GM12875 (cell line): ENCODE data around the gene TM9SF4.

Experiments used
- H3K4me3 ChIP-seq: one replicate; pipeline ENCODE4 v1.5.1; 2011; ENCODE audit warnings: low read depth, low read length, control low read depth
- TF ChIP-seq, protein P1 (sequence below): IDR thresholded peaks from 2 replicates; pipeline ENCODE4 v1.5.1; 2011; ENCODE audit warnings: low read depth, mild to moderate bottlenecking, control low read depth, inconsistent platforms, low read length, moderate library complexity, borderline replicate concordance; ENCODE audit not compliant: insufficient read depth

TM9SF4 gene

DNA sequence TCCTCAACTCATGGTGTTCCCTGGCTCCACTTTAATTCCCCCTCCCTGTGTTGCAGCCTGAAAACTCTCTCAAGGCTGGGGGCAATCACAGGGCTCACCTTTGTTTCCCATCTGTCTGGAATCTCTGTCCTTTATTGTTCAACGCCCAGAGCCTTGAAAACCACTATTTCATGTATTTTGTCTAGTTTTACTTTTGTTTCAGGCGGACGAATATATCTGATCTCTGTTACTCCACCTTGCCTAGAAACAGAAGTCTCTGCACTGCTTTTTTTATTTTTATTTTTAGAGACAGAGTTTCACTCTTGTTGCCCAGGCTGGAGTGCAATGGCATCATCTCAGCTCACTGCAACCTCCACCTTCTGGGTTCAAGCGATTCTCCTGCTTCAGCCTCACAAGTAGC, 70.4 kb downstream of the TM9SF4 start:
- H3K4me3 ChIP-seq, result no peak overlapping the region
- TF ChIP-seq, protein P1, sequence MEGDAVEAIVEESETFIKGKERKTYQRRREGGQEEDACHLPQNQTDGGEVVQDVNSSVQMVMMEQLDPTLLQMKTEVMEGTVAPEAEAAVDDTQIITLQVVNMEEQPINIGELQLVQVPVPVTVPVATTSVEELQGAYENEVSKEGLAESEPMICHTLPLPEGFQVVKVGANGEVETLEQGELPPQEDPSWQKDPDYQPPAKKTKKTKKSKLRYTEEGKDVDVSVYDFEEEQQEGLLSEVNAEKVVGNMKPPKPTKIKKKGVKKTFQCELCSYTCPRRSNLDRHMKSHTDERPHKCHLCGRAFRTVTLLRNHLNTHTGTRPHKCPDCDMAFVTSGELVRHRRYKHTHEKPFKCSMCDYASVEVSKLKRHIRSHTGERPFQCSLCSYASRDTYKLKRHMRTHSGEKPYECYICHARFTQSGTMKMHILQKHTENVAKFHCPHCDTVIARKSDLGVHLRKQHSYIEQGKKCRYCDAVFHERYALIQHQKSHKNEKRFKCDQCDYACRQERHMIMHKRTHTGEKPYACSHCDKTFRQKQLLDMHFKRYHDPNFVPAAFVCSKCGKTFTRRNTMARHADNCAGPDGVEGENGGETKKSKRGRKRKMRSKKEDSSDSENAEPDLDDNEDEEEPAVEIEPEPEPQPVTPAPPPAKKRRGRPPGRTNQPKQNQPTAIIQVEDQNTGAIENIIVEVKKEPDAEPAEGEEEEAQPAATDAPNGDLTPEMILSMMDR, result no peak

DNA sequence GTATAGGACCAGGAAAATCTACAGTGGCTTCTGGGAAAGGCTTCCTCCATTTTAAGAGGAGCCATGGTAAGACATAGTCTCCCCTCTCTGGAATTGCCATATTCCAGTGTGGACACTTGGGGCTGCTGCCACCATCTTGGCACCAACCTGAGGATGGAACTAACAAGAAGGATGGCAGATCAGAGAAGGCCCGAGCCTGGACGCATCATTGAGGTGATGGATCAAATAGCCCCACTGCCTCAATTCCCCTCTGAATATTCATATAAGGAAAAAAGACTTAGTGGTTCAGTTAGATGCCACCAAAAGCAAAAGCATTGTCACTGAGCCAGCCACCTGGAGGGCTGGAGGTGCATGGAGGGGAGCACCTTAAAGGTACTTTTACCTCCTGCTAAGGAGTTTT, 72.1 kb downstream of the TM9SF4 start:
- no peak overlapping the region for H3K4me3 ChIP-seq
- TF ChIP-seq, protein P1, result no peak

DNA sequence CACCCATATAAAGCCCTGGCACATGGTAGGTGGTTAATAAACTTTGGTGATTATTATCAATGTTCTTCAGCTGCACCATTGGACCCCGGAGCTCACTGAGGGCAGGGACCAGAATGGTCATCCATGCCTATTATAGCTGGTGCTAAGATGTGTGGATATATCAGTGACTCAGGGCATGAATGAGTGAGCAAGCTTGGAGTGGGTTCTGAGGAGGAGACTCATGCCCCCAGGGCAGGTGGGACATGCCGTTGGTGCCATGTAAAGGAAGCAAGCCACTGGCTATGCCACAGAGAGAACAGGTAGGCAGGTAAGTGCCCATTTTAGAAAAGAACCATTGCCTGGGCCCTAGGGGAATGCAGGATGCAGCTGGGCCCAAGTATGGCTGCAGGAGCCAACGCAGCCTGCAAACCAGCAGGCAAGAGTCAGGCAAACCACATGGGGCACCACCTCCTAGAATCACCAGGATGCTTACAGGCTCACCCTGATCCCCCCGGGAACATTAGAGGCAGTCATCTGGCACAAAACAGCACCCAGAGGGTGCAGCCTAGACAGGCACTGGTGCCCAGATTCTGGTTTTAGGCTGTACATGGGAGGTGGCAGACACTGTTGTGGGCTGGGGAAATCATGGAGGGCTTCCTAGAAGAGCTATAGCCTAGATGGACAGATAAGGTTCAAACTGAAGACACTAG, 74.6 kb downstream of the TM9SF4 start:
- TF ChIP-seq, protein P1, result no peak
- H3K4me3 ChIP-seq, result no peak overlapping the region

DNA sequence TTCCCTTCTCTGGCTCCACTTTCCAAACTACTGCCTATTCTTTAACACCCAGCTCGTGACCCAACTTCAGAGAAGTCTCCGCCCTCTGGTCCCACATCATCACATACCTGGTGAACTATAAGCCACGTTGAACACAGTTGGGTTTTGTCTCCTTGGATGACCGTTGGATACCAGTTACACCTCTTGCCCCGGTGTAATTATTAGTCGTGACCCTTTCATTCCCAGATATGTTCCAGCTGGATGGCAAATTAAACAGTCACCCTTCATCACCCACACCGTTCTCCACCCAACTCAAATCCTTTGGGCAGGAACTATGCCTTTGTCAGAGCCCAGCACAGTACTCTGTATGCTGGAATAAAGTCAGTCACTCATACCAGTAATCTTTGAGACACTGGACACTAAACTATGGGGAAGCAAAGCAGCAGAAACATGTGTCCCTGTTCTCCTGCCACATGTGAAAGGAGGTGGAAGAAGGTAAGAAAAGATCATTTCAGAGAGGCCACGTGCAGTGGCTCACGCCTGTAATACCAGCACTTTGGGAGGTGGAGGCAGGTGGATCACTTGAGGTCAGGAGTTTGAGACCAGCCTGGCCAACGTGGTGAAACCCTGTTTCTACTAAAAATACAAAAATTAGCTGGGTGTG, 75.6 kb downstream of the TM9SF4 start:
- TF ChIP-seq, protein P1, result no peak
- no peak overlapping the region for H3K4me3 ChIP-seq

DNA sequence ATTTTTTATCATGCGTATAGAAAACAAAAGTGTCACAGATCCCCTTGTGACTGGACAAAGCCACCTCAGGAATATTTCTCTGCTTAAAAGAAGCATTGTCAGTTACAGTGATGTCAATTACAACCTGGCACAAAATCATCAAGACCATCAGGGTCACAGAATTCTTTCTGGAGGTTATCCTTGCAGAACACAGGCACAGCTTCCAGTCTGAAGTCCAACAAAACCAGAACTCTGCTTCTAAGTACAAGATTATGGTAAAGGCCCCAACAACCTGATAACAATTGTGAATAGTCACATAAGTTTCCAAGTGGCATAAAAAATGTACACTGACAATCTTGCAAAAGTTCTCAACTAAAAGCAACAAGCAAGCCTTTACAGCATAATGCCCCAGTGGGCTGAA, 77.0 kb downstream of the TM9SF4 start:
- TF ChIP-seq, protein P1, result no peak

DNA sequence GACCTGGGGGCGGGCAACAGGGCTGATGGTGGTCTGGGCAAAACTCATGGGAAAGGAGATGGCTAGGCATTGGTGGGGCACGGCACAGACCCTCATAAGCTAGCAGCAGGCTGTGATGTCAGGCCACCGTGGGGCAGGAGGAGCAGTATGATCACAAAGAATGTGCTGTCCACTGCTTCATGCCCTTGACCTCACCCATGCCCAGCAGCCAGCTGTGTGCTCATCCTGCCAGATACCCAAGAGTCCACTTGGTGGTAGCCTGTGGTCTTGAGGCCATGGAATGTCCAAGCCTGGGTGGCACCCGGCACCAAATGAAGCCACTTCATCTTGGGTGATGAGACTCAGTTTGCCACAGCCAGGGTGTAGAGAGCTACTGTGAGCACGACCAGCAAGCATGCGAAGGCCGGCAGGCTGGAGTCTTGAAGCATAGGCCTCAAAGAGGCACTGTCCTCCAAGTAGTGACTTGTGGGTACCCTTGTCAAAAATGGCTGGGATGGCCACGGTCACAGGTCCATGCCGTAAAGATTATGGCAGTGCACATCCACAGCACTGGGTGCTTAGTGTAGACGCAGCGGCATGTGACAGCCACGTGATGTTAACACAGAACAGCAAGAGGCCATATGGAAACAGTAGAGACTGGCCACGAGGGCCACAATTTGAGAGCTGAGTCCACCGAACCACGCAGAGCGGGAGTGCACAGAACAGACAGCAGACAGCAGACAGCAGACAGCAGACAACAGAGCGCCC, 79.0 kb downstream of the TM9SF4 start:
- H3K4me3 ChIP-seq, result no peak overlapping the region
- TF ChIP-seq, protein P1, result no peak

More for the DNA sequence above, 77.0 kb downstream of the TM9SF4 start:
- H3K4me3 ChIP-seq, result no peak overlapping the region
